Spinal cord (tissue), 10 donors: Measurements from ENCODE around the gene FXYD6. TPM values are rescaled to one million over a fixed set of nuclear protein-coding genes. Genes with fewer than 3 reads are reported as not detected.
A peak's percentile ranks its signal among the peaks of the same experiment; 100 is the strongest.

ENCODE experiments used
- DNase-seq, 6 donors: peaks; one replicate each; pipeline versions ENCODE4 v3.0.0 to v3.0.0-alpha.2; 2013 to 2015; ENCODE audit warnings: low spot score in 6 of 6, low read depth in 4 of 6
- H3K27ac ChIP-seq: one replicate; pipeline ENCODE4 v1.5.1; 2013; ENCODE audit warnings: low read depth, low read length, control low read depth
- H3K27me3 ChIP-seq: one replicate; pipeline ENCODE4 v1.6.1; 2013; ENCODE audit warnings: low read length; ENCODE audit not compliant: control insufficient read depth, insufficient read depth
- H3K36me3 ChIP-seq: one replicate; pipeline ENCODE4 v1.6.1; 2013; ENCODE audit warnings: low read length; ENCODE audit not compliant: control insufficient read depth, insufficient read depth
- H3K4me1 ChIP-seq: one replicate; pipeline ENCODE4 v1.6.1; 2013; ENCODE audit warnings: low read length; ENCODE audit not compliant: control insufficient read depth, insufficient read depth
- H3K4me3 ChIP-seq: one replicate; pipeline ENCODE4 v1.5.1; 2013; ENCODE audit warnings: low read depth, low read length, control low read depth
- H3K9me3 ChIP-seq: one replicate; pipeline ENCODE4 v1.6.1; 2013; ENCODE audit warnings: low read length; ENCODE audit not compliant: control insufficient read depth, insufficient read depth
- whole genome bisulfite sequencing: methylation state at CpG from one replicate; pipeline ENCODE4 v1.1.5; 2013; ENCODE audit warnings: missing lambda C conversion rate; ENCODE audit not compliant: insufficient coverage; 5-methylcytosine and 5-hydroxymethylcytosine counted together
- polyA plus RNA-seq, 2 donors: library from polyadenylated mRNA; unstranded; fragments of 120-200 nt; gene quantifications; one replicate each; pipeline ENCODE4 v1.2.1, GENCODE V29; 2013; ENCODE audit not compliant: insufficient read length in 2 of 2
- total RNA-seq, 2 donors: library from RNA; depleted of rRNA in 1 of 2; stranded (reverse); fragments of 120-200 nt in 1 of 2; fragments of >200 nt in 1 of 2; gene quantifications; one replicate each; pipeline versions ENCODE4 v1.2.3 to v1.2.4, GENCODE V29; 2013 to 2014
- donor health status: healthy.

The FXYD6 gene
- total and polyA plus RNA-seq, 4 donors: 98.7 to 772 (median 490) TPM

DNA sequence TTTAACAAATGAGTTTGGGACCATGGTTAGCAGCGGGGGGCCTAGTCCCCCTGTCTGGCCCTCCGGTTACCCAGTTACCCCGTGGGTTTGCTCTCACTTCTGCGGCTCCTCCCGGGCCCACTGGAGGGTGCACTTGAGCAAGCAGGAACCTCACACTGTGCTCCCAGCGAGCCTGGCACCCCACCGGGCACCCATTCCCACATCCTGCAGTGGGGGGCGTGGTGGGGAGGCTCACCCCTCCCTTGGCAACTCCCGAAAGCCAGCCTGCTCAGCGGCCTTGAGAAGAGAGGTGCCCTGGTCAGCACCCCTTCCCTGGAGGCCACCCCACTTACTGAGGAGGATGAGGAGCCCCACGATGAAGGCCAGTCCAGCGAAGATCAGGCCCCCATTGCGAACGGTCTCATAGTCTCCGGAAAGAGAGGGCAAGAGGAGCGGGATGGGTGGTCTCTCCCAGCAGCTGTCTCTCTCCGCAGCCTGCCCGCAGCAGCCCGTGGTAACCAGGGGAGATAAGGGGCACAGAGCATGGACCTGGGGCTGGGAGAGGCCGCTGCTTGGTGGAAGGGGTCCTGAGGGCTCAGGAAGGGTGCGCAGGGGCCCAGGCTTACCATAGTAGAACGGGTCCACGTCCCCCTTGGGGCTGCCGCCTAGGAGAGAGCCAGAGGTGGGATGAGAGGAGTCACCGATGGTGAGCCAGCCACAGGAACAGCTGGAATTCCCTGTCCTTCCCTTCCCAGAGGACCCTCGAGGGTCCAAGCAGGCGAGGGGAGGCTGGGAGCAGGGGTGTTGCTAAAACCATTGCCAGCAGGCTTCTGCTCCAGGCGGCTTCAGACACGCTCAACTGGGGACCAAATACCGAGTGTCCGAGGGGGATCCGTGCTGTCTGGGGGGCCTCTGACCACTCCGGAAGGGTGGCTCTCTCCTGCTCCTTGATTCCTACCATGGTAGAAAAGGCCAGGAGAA is 54.1 kb downstream of the FXYD6 start:
- no peak for DNase-seq
- Histone ChIP-seq H3K27me3 (no peaks in the 10 kb centered on the region), H3K27ac (no peak overlapping the region), H3K9me3 (no peaks in the 10 kb centered on the region), H3K36me3 (no peaks in the 10 kb centered on the region), H3K4me3 (no peak overlapping the region), H3K4me1 (peaks cover 45% of the 10 kb centered on the region)
- WGBS: 62% methylated on average over 25 of the region's 33 CpGs

DNA sequence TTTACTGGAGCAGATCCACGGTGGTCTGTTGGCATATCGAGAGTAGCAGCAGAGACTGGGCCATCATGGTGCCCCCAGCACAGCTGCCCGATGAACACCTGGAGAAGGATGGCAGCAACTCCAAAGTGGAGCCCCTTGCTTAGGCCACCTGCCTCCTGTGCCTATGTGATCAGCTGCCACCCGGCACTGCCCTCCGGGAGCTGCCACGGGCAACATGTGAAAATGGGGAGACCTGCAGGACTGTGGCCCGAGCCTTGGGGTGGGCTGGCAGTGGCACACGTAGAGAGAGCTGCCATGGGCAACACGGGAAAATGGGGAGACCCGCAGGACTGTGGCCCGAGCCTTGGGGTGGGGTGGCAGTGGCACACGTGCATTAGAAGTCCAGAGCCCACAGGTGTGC is 55.0 kb downstream of the FXYD6 start:
- Histone ChIP-seq H3K36me3 (no peaks in the 10 kb centered on the region), H3K4me1 (peaks cover 54% of the 10 kb centered on the region), H3K9me3 (no peaks in the 10 kb centered on the region), H3K27ac (no peak overlapping the region), H3K27me3 (no peaks in the 10 kb centered on the region), H3K4me3 (no peak overlapping the region)
- WGBS: 93% methylated on average over 12 of the region's 12 CpGs
- DNase-seq: no peak

DNA sequence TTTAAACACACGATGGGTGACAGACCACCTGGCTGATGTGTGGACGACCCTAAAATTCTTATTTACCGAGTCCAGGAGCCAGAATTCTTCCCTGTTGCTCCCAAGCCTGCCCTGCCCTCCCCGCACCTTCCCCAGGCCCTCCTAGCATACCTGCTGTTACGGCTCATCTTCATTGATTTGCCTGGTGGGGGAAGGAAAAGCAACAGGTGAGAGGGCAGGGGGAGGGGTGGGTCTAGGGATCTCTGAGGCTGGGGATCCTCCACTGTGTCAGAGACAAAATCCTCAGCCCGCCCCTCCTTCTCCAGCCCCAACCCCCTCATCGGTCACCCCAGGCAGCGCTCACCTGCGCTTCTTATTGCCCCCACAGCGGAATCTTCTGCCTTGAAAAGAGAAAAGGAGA is 55.9 kb downstream of the FXYD6 start:
- Histone ChIP-seq H3K27me3 (no peaks in the 10 kb centered on the region), H3K36me3 (no peaks in the 10 kb centered on the region), H3K4me3 (no peak overlapping the region), H3K4me1 (peaks cover 61% of the 10 kb centered on the region), H3K27ac (no peak overlapping the region), H3K9me3 (no peaks in the 10 kb centered on the region)
- DNase-seq: no peak
- WGBS: 49% methylated on average over 3 of the region's 10 CpGs

DNA sequence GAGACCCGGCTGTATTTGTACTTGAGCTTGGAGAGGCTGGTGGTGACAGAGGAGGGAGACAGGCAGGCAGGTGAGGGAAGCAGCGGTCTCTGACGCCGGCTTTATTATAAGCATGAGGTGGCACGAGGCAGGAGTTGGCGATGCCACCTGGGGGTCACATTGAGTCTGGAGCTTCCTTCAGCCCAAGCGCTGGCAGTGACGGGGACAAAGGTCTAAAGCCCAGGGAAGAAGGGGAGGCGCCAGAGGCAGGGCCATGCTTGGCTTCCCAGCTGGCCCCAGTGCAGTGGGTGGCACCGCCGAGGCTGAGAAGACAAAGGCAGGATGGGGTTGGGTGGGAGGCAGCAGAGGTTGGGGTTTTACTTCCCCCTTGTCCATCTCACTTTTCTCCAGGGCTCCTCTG is 56.4 kb downstream of the FXYD6 start:
- H3K9me3 ChIP-seq: no peaks in the 10 kb centered on the region
- no peaks in the 10 kb centered on the region for H3K36me3 ChIP-seq
- 82% methylated on average over 9 of the region's 11 CpGs for WGBS
- H3K27me3 ChIP-seq: no peaks in the 10 kb centered on the region
- no peak overlapping the region for H3K4me3 ChIP-seq
- peaks cover 61% of the 10 kb centered on the region for H3K4me1 ChIP-seq
- DNase-seq: no peak
- no peak overlapping the region for H3K27ac ChIP-seq

DNA sequence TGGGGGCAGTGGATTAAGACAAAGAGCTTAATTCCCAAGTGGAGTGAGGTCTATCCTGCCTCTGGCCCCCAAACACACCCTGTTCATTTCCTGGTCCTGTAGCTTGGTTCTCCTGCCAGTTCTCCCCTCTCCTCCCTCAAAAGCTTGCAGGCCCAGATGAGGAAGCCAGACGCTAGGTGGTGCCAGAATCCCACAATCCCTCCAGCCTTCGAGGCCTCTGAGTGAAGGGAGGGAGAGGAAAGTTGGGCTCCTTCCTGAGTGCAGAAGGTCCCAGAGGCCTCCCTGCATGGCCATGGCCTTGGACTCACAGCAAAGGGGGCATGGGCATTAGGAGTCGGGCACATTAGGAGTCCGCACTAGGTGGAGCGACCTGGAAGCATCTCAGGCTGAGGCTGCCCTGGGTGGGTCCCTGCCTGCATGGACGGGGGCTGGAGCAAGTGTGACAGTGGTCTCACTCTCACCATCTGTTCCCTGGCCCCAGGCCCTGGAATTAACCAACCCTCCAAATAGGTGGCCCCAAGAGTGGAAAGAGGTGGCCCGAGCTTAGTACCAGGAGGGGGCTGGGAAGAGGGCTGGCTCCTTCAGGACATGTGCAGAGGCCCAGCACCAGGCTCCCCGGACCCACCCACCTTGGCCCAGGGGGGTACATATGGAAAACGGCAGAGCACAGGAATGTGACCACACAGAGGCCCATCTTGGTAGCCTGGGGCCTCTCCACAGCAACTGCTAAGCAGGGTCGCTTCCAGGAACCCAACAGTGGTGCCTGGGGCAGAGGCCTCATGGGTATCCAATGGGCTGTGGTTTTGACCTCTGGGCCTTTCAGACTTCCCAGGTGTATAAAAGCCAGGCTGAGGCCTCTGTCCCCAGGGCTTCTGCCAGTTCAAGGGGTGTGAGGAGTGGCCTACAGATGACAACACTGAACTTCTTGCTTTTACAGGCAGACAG is 57.1 kb downstream of the FXYD6 start:
- H3K9me3 ChIP-seq: no peaks in the 10 kb centered on the region
- peaks cover 61% of the 10 kb centered on the region for H3K4me1 ChIP-seq
- no peaks in the 10 kb centered on the region for H3K27me3 ChIP-seq
- no peaks in the 10 kb centered on the region for H3K36me3 ChIP-seq
- H3K27ac ChIP-seq: no peak overlapping the region
- H3K4me3 ChIP-seq: no peak overlapping the region
- 76% methylated on average over 8 of the region's 10 CpGs for WGBS
- peak in 5 of 6 donors; percentile 66 to 95 (median 82) for DNase-seq

DNA sequence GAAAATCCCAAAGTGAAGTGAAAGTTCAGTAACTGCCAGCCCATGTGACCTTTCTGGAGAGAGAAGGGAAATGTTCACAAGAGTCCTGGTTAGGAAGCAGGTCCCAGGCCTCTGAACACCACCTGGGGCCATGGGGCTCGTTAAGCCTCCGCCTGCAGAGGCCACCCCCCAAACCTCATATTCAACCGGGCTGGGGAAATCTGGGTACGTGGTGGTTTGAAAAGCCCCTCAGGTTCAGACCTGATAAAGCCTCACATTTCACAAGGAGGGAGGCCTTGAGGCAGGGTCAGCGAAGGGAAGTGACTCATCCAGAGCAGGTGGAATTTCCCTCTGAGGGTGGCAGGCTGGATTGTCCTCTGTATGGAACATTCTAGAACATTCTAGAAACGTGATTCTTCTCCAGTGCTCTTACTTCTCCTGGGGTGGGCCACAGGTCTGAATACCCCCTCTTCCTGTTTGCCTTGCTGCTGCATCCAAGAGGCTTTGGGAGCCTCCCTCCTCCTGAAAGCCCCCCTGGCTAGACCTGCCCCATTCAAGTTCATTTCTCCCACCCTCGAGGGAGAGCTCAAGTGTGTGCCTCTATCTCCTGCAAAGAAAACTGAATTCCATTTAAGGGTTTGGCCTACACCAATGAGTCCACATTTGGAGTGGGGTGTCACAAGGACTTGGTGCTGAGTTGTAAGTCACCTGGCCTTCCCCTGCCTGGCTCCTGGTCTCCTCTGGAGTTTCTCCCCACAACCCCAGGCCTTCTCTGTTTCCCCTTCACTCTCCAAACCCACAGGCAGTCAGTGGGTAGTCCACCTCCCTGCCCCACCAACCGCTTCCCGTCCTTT is 58.2 kb downstream of the FXYD6 start:
- Histone ChIP-seq H3K27ac (no peak overlapping the region), H3K27me3 (no peaks in the 10 kb centered on the region), H3K9me3 (no peaks in the 10 kb centered on the region), H3K4me3 (no peak overlapping the region), H3K4me1 (peaks cover 50% of the 10 kb centered on the region), H3K36me3 (no peaks in the 10 kb centered on the region)
- WGBS: 71% methylated on average over 3 of the region's 9 CpGs
- DNase-seq: no peak

DNA sequence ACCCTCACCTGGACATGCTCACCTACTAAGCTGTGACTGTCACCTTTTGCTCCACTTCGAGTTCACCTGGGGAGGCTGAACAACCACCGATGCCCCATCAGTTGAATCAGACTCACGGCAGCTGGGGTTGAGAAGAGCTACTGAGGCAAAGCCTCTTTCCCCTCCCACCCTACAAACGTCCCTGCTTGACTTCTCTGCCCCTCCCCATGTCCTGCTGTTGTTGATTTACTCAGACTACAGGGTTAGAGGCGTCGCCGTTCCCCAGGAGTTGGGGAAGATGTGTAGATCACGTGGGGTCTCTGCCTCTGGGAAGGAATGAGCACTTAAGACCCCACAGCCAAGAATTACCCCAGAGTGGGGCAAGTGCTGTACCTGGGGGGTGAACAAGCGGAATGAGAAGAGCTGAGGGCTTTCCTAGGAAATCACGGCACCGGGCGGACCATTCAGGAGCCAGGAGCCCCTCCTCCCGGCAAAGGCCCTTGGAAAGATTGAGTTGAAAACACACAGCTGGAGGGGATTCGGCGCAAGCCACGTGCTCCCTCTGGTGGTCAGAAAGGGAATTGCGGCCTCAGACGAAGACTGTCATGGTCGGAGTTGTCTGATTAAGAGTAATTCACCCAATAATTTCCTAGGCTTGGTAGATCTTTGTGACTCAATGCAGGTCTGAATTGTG is 59.0 kb downstream of the FXYD6 start:
- no peak overlapping the region for H3K4me3 ChIP-seq
- H3K36me3 ChIP-seq: no peaks in the 10 kb centered on the region
- 14% methylated on average over 6 of the region's 19 CpGs for WGBS
- H3K27ac ChIP-seq: no peak overlapping the region
- peaks cover 46% of the 10 kb centered on the region for H3K4me1 ChIP-seq
- no peaks in the 10 kb centered on the region for H3K9me3 ChIP-seq
- peak; percentile 68 to 95 (median 76) for DNase-seq
- H3K27me3 ChIP-seq: no peaks in the 10 kb centered on the region

DNA sequence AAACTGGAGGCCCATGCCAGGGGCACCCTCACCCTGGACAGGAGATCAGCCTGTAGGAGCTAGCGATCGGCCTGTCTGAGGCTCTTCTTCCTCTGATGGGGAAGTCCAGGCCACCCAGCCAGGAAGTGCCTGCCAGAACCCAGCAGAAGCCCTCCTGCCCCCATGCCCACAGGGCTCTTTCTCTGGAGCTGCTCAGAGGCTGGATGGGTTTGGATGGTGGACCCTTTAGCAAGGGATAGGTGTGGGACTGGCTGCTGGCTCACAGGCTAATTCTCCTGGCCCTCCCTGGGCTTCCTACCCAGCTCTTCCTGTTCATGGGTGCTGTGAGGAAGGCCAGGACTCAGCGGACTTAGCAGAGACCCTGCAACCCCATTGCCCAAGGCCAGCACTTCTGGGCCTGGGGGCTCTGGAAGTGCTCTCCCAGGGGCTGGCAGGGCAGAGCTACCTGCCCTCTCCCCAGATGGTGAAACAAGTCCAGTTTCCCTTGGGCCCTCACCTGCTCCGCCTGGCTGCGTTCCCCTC is 59.6 kb downstream of the FXYD6 start:
- Histone ChIP-seq H3K36me3 (no peaks in the 10 kb centered on the region), H3K9me3 (no peaks in the 10 kb centered on the region), H3K4me3 (no peak overlapping the region), H3K27me3 (no peaks in the 10 kb centered on the region), H3K4me1 (peaks cover 40% of the 10 kb centered on the region), H3K27ac (peak overlapping the region; percentile 29)
- 85% methylated on average over 5 of the region's 5 CpGs for WGBS
- no peak for DNase-seq
